Stimulated activated effector memory CD8-positive, alpha-beta T cell treated with anti-CD3 and anti-CD28 coated beads, Interleukin-12 subunit alpha, Interleukin-12 subunit beta, amount 100 ng/mL, for 72 hours (primary cell): ENCODE results near the gene SYNDIG1.
A peak's percentile ranks its signal among the peaks of the same experiment; 100 is the strongest.

ENCODE experiments used
- ATAC-seq: fragments of 150-1000 bp; cut with Tn5 transposase; 2 replicates; pipeline ENCODE4 v1.10.0; 2021
- DNase-seq, 2 donors: peaks; one replicate each; pipeline ENCODE4 v3.0.0; 2021 to 2022; ENCODE audit warnings: low spot score in 2 of 2
- H3K27ac Mint-ChIP-seq: one replicate; pipeline ENCODE4 v1.8.0; 2022; ENCODE audit warnings: mild to moderate bottlenecking, mixed read lengths
- H3K36me3 Mint-ChIP-seq: one replicate; pipeline ENCODE4 v1.8.0; 2022; ENCODE audit warnings: mild to moderate bottlenecking, mixed read lengths
- H3K4me1 Mint-ChIP-seq: one replicate; pipeline ENCODE4 v1.8.0; 2022; ENCODE audit warnings: mixed read lengths
- H3K4me3 Mint-ChIP-seq: one replicate; pipeline ENCODE4 v1.8.0; 2022; ENCODE audit warnings: mild to moderate bottlenecking, mixed read lengths
- H3K9me3 Mint-ChIP-seq: one replicate; pipeline ENCODE4 v1.8.0; 2022; ENCODE audit warnings: mixed read lengths

The SYNDIG1 gene

DNA sequence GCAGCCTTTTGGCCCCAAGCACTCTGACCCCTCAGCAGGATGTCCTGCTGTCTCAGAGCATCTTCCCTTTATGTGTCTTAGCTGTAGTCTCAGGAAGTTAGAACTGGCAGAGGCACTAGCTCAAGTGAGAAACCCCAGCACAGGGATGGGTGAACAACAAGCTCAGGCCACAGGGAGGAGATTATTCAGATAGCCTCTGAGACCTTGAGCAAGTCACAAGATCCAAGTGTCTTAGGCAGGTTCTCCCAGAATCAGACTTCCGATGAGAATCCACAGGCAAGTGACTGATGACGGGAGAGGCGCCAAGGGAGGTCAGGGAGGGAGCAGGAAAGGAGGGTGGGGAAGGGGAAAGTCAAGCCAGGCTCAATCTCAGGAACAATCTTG lies 13.0 kb upstream of the SYNDIG1 start:
- H3K4me1 Mint-ChIP-seq: no peaks in the 10 kb centered on the region
- H3K4me3 Mint-ChIP-seq: no peak overlapping the region
- no peak overlapping the region for H3K27ac Mint-ChIP-seq
- no peaks in the 10 kb centered on the region for H3K9me3 Mint-ChIP-seq
- DNase-seq (no peak), ATAC-seq (no peak)
- H3K36me3 Mint-ChIP-seq: no peaks in the 10 kb centered on the region

DNA sequence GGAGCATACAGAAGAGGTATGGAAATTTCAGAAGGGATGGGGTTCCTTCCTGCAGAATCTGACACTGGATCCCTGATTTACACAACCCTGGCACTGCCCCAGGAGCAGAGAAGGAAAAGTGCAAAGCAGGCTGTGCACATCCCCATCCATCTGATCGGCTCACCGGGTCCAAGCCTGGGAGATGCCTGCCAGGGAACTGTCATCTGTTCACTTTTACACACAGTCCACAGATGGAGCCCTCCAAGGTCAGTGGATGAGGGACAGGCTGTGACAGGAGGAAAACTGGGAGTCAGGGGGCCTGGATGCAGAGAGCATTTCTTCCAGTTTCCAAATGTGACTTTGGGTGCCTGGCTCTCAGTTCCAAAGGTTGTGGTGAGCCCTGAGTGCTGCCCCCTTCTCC lies 11.0 kb upstream of the SYNDIG1 start:
- no peaks in the 10 kb centered on the region for H3K36me3 Mint-ChIP-seq
- ATAC-seq (peak; percentile 29), DNase-seq (no peak)
- H3K9me3 Mint-ChIP-seq: no peaks in the 10 kb centered on the region
- no peaks in the 10 kb centered on the region for H3K4me1 Mint-ChIP-seq
- H3K27ac Mint-ChIP-seq: no peak overlapping the region
- H3K4me3 Mint-ChIP-seq: no peak overlapping the region

GRCh38 chr20:24459733-24460132 lies 9.7 kb upstream of the SYNDIG1 start:
- Mint-ChIP-seq H3K36me3 (no peaks in the 10 kb centered on the region), H3K9me3 (no peaks in the 10 kb centered on the region), H3K27ac (no peak overlapping the region), H3K4me1 (no peaks in the 10 kb centered on the region), H3K4me3 (no peak overlapping the region)
- ATAC-seq (no peak), DNase-seq (no peak)

DNA sequence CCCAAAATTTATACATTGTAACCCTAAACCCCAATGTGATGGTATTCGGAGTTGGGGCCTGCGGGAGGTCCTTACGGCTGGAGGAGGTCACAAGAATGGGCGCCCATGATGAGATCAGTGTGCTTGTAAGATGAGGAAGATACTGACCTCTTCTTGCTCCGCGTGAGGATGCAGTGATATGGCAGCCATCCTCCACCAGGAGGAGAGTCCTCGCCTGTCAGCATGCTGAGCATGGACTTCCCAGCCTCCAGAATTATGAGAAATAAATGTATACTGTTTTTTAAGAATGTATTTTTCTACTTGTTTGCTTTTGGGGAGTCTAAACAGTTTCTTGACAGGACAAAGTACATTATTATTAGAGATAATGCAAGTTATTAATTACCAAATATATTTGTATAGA lies 8.7 kb upstream of the SYNDIG1 start:
- H3K4me1 Mint-ChIP-seq: no peaks in the 10 kb centered on the region
- no peaks in the 10 kb centered on the region for H3K9me3 Mint-ChIP-seq
- H3K27ac Mint-ChIP-seq: no peak overlapping the region
- DNase-seq (no peak), ATAC-seq (no peak)
- H3K4me3 Mint-ChIP-seq: no peak overlapping the region
- no peaks in the 10 kb centered on the region for H3K36me3 Mint-ChIP-seq

GRCh38 chr20:24461848-24462247 lies 7.6 kb upstream of the SYNDIG1 start:
- Mint-ChIP-seq H3K4me1 (no peaks in the 10 kb centered on the region), H3K27ac (no peak overlapping the region), H3K4me3 (no peak overlapping the region), H3K9me3 (no peaks in the 10 kb centered on the region), H3K36me3 (no peaks in the 10 kb centered on the region)
- ATAC-seq (no peak), DNase-seq (no peak)

DNA sequence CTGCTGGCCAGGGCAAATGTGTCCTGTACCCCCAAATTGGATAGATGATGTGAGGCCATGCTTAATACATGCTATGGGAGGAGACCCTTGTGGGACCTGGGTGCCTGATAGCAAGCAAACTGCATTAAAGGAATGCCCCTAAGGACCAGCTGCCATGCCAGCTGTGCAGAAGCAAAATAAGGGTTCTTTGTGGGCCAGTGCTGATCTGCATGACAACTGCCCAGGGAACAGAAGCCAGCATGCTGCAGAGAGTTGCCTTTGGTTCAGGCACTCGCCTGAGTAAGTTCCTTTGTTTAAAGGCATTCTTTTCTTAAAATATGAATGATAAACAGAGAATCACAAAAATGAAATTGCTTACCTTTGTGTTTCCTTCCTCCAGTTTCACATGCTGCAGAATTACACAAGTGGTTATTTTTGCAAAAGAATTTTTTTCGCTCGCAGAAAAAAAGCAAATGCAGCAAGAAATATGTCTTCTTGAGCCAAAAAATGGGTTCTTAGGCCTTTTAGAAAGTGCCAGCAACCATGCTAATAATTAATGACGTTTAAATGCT lies 6.9 kb upstream of the SYNDIG1 start:
- DNase-seq (no peak), ATAC-seq (no peak)
- Mint-ChIP-seq H3K4me1 (no peaks in the 10 kb centered on the region), H3K27ac (no peak overlapping the region), H3K4me3 (no peak overlapping the region), H3K9me3 (no peaks in the 10 kb centered on the region), H3K36me3 (no peaks in the 10 kb centered on the region)

GRCh38 chr20:24465159-24465558 lies 4.3 kb upstream of the SYNDIG1 start:
- H3K36me3 Mint-ChIP-seq: no peaks in the 10 kb centered on the region
- H3K4me1 Mint-ChIP-seq: no peaks in the 10 kb centered on the region

GRCh38 chr20:24465730-24466129 lies 3.7 kb upstream of the SYNDIG1 start:
- DNase-seq (no peak), ATAC-seq (no peak)
- Mint-ChIP-seq H3K36me3 (no peaks in the 10 kb centered on the region), H3K4me1 (no peaks in the 10 kb centered on the region), H3K4me3 (no peak overlapping the region), H3K9me3 (no peaks in the 10 kb centered on the region), H3K27ac (no peak overlapping the region)

More at GRCh38 chr20:24465159-24465558, 4.3 kb upstream of the SYNDIG1 start:
- ATAC-seq (no peak), DNase-seq (no peak)
- no peak overlapping the region for H3K4me3 Mint-ChIP-seq
- H3K9me3 Mint-ChIP-seq: no peaks in the 10 kb centered on the region
- no peak overlapping the region for H3K27ac Mint-ChIP-seq

DNA sequence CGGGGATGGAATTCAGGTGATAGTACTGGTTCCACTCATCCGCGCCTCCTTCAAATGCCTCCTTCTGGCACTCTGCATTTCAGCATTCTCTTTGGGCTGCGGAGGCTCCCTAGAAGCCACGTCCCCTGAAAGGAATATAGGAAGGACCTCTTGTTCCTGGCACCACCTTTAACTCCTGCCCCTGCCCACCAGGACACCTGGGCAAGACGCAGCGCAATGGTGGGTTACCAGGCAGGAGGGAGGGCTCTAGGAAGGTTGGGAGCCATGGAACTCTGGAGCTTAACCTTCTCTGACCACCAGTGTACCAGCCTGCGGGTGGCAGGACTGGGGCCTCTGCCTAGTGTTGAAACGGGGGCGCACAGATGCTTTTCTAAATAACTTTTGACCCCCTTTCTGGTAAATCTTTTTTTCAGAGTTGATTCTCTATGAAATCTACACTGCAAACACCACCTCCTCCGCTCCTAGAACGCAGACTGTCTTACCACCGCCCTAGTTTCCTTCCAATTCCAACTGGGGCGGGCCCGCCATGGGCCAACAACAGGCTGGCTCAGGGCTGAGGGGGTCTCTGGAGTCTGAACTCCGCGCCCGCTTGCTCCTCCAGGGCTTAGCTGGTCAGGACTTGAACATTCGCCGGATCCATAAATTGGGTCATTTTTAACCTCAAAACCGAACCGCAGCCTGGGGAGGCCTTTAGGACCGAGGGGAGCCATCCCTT lies 871 bp upstream of the SYNDIG1 start:
- Mint-ChIP-seq H3K36me3 (no peaks in the 10 kb centered on the region), H3K4me1 (no peaks in the 10 kb centered on the region), H3K9me3 (no peaks in the 10 kb centered on the region), H3K4me3 (no peak overlapping the region), H3K27ac (no peak overlapping the region)
- no peak for DNase-seq
- no peak for ATAC-seq

DNA sequence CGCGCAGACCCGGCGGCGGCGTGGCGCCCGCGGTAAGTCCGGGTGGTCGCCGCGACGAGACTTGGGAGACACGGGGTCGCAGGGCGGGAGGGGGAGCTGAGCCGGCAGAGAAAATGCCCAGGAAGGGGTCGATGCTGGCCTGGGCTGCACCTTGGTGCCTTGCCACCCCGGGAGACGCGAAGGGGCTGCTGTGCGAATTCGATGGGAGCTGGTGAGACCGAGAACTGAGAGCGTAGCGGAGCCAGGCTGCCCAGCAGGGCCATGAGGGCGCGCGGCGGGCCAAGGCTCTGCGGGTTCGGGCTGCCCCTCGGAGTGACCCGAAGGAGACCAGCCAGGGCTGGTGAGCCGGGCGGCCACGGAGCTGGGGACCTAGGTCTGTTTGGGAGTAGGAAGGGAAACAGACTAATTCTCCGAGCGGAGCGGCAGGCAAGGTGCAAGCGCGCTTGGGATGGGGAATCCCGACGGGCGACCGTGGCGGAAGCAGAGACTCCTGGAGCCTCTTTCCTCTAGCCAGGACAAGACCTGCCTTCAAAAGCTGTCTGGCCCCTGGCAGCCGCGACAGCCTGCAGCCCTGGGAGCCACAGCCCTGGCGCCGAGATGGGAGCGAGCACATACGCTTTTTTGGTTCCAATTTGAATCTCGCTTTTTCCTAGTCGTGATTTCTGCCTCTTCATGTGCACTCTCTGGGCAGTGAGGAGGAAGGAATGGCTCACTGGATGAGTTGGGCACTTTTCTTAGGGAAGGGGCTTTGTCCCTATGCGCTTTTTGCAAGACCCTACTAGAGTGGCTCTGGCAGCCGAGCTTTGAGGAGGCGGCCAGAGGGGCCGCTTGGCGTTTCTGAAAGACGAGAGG lies 691 bp downstream of the SYNDIG1 start:
- Mint-ChIP-seq H3K36me3 (no peaks in the 10 kb centered on the region), H3K9me3 (no peaks in the 10 kb centered on the region), H3K27ac (no peak overlapping the region), H3K4me3 (no peak overlapping the region), H3K4me1 (no peaks in the 10 kb centered on the region)
- DNase-seq: no peak
- ATAC-seq: no peak

DNA sequence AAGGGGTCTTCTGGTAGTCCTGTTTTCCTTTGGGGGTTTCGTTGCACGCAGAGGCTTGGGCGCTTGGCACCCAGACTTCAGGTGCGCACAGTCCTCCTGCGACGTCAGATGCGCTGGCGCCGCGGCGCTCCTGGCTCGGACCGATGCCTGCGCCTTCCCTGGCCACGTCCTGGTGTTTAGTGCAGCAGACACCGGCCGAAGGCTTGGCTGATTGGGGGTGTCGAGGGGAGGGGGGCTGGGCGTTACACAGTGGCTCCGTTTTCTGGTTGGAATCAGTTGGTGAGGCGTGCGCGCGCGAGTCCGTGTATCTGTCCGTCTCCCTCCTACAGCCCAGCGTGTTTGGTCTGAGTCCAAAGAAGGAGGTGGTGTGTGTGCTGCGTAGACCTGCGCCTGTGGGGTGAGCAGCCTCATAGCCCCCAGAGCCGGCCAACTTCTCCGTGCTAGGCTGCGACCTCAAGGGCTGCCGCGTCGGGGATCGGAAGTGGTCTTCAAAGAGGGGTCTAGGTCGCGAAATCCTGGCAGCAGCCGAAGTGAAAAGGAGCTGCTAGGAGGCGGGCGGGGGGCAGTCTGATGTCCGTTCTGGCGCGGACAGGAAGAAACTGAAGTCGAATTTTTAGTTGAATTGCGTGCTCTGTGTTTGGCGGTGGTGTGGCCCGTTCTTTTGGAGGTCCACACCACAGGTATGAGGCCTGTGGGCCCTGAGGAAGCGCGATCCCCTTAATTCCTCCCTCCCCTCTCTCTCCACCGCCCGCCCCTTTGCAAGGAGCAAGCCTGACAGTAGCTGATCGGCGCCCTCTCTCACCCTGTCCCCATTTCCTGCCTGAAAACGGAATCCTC lies 1.5 kb downstream of the SYNDIG1 start:
- DNase-seq (no peak), ATAC-seq (no peak)
- Mint-ChIP-seq H3K9me3 (no peaks in the 10 kb centered on the region), H3K4me3 (no peak overlapping the region), H3K27ac (no peak overlapping the region), H3K4me1 (no peaks in the 10 kb centered on the region), H3K36me3 (no peaks in the 10 kb centered on the region)

DNA sequence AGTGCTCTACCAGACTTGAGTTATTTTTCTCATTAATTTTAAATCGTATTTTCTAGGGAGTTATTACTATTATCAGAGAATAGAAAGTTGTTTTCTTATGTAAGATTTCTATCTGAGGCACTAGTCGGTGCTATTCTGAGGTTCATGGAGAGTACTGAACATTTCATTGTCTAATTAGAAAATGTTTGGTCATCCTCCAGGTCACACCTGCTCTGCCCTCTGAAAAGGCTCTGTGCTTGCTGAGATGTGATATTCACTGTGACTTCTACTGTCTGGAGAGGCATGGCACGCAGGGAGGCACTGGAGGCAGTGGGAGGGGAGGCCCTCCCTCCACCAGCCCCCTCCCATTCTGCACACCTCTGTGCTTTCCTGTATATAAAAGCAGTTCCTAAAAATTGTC lies 3.0 kb downstream of the SYNDIG1 start:
- Mint-ChIP-seq H3K4me1 (no peaks in the 10 kb centered on the region), H3K36me3 (no peaks in the 10 kb centered on the region), H3K4me3 (no peak overlapping the region), H3K27ac (no peak overlapping the region), H3K9me3 (no peaks in the 10 kb centered on the region)
- no peak for DNase-seq
- ATAC-seq: no peak

DNA sequence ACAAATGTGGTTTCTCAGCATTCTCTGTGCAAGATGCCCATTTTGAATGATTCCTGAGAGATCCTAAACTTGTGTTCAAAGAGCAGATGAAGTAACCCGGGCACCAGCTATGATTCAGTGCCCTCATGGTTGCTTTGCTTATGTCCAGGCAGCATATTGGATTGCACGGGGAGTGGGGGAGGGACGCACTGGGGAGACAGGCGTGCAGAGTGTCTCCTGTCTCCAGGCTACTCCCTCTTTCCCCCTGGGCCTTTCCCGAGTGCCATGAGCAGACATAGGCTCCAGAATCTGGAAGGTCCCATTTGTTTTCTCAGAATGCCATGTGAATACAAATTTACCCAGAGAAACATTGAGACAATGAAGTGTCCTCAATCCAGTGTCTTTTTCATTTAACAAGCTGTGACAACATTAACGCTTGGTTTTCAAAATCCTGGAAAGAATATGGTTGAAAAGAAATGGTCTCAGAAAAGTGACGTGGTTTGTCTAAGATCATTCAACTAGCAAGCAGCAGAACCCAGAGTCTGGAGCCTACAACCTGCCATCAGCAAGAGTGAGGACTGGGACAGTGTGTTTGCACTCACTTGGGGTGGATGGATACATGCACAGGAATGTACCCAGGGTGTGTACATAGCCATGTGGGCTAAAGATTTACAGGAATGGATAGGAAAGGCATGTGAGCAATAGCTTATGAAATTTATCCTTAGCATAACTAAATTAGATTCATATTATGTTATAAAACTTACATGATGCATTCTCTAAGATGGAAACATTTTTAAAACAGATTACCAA lies 4.2 kb downstream of the SYNDIG1 start:
- H3K4me3 Mint-ChIP-seq: no peak overlapping the region

GRCh38 chr20:24477831-24478547 lies 8.6 kb downstream of the SYNDIG1 start:
- H3K4me3 Mint-ChIP-seq: no peak overlapping the region
- no peaks in the 10 kb centered on the region for H3K36me3 Mint-ChIP-seq
- no peaks in the 10 kb centered on the region for H3K9me3 Mint-ChIP-seq
- ATAC-seq: no peak
- no peak for DNase-seq
- H3K27ac Mint-ChIP-seq: no peak overlapping the region
- H3K4me1 Mint-ChIP-seq: no peaks in the 10 kb centered on the region

More for the DNA sequence above, 4.2 kb downstream of the SYNDIG1 start:
- Mint-ChIP-seq H3K4me1 (no peaks in the 10 kb centered on the region), H3K27ac (no peak overlapping the region), H3K36me3 (no peaks in the 10 kb centered on the region), H3K9me3 (no peaks in the 10 kb centered on the region)
- DNase-seq (no peak), ATAC-seq (no peak)
